GM19351 (cell line): ENCODE data around the gene SET.

ENCODE experiments used
- ATAC-seq: cut with Tn5 transposase; IDR thresholded peaks from one replicate; pipeline ENCODE4 v1.9.1; 2021; ENCODE audit warnings: mild to moderate bottlenecking, moderate library complexity; ENCODE audit not compliant: unreplicated experiment

The SET gene

GRCh38 chr9:128728298-128728697, 39.3 kb downstream of the SET start:
- no peak for ATAC-seq

- no peak for ATAC-seq
Observed at GRCh38 chr9:128729302-128729701, 40.3 kb downstream of the SET start.

- ATAC-seq, result no peak
Observed at GRCh38 chr9:128729766-128730517, 40.9 kb downstream of the SET start.

GRCh38 chr9:128731093-128731492, 42.1 kb downstream of the SET start:
- ATAC-seq, result no peak

- ATAC-seq, result no peak
Observed at GRCh38 chr9:128731691-128732090, 42.7 kb downstream of the SET start.

GRCh38 chr9:128732576-128732975, 43.6 kb downstream of the SET start:
- ATAC-seq, result no peak

GRCh38 chr9:128733256-128733655, 44.2 kb downstream of the SET start:
- no peak for ATAC-seq

- ATAC-seq, result no peak
Observed at GRCh38 chr9:128735373-128735772, 46.4 kb downstream of the SET start.

- ATAC-seq, result no peak
Observed at GRCh38 chr9:128742401-128742800, 53.4 kb downstream of the SET start.

GRCh38 chr9:128743421-128743820, 54.4 kb downstream of the SET start:
- ATAC-seq, result no peak
